ENCODE measurements around the gene ZNF727.

DNA sequence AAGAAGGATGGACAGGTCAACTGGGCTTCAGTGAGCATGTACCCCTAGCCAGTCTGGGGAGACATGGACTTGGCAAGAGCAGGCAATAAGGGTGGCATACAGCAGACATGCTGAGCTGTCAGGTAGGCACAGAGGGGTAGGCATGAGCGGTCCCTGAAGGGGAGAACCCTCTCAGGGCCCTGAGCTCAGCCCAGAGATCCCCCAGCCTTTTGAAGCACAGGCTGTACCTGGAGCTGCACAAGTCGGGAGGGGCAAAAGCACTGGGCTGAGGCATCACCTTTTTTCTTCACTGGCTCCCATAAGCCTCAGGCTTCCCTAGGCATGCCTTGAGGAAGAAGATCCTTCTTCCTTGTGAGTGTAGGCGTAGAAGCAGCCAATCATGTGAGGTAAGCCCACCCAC is 42.3 kb downstream of the ZNF727 start:
- no peak for TF ChIP-seq TAF1 (IDR thresholded peaks at IDR 0.05; ENCODE audit: borderline replicate concordance, low read depth, low read length)
- no peak for TF ChIP-seq EP300 (IDR thresholded peaks at IDR 0.05; ENCODE audit: borderline replicate concordance in 1 of 2, control insufficient read depth in 1 of 2, low read depth in 2 of 2, low read length in 2 of 2)
- TF ChIP-seq POLR2A (IDR thresholded peaks at IDR 0.05; ENCODE audit: low read depth, low read length), result no peak
- no peak for TF ChIP-seq STAT3 (IDR thresholded peaks at IDR 0.05; ENCODE audit: low read depth, low read length)
- TF ChIP-seq CBX5 (IDR thresholded peaks at IDR 0.05; ENCODE audit: low read depth), result no peak
- TF ChIP-seq, protein P1, sequence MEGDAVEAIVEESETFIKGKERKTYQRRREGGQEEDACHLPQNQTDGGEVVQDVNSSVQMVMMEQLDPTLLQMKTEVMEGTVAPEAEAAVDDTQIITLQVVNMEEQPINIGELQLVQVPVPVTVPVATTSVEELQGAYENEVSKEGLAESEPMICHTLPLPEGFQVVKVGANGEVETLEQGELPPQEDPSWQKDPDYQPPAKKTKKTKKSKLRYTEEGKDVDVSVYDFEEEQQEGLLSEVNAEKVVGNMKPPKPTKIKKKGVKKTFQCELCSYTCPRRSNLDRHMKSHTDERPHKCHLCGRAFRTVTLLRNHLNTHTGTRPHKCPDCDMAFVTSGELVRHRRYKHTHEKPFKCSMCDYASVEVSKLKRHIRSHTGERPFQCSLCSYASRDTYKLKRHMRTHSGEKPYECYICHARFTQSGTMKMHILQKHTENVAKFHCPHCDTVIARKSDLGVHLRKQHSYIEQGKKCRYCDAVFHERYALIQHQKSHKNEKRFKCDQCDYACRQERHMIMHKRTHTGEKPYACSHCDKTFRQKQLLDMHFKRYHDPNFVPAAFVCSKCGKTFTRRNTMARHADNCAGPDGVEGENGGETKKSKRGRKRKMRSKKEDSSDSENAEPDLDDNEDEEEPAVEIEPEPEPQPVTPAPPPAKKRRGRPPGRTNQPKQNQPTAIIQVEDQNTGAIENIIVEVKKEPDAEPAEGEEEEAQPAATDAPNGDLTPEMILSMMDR (IDR thresholded peaks at IDR 0.05 in 2 of 3, conservative IDR thresholded peaks at IDR 0.05 in 1 of 3; ENCODE audit: control insufficient read depth in 2 of 3, extremely low read depth in 1 of 3, insufficient read depth in 1 of 3, low read depth in 3 of 3, low read length in 3 of 3), result no peak
- TF ChIP-seq RFX5 (IDR thresholded peaks at IDR 0.05; ENCODE audit: low read depth, low read length), result no peak
- TF ChIP-seq, protein P2, sequence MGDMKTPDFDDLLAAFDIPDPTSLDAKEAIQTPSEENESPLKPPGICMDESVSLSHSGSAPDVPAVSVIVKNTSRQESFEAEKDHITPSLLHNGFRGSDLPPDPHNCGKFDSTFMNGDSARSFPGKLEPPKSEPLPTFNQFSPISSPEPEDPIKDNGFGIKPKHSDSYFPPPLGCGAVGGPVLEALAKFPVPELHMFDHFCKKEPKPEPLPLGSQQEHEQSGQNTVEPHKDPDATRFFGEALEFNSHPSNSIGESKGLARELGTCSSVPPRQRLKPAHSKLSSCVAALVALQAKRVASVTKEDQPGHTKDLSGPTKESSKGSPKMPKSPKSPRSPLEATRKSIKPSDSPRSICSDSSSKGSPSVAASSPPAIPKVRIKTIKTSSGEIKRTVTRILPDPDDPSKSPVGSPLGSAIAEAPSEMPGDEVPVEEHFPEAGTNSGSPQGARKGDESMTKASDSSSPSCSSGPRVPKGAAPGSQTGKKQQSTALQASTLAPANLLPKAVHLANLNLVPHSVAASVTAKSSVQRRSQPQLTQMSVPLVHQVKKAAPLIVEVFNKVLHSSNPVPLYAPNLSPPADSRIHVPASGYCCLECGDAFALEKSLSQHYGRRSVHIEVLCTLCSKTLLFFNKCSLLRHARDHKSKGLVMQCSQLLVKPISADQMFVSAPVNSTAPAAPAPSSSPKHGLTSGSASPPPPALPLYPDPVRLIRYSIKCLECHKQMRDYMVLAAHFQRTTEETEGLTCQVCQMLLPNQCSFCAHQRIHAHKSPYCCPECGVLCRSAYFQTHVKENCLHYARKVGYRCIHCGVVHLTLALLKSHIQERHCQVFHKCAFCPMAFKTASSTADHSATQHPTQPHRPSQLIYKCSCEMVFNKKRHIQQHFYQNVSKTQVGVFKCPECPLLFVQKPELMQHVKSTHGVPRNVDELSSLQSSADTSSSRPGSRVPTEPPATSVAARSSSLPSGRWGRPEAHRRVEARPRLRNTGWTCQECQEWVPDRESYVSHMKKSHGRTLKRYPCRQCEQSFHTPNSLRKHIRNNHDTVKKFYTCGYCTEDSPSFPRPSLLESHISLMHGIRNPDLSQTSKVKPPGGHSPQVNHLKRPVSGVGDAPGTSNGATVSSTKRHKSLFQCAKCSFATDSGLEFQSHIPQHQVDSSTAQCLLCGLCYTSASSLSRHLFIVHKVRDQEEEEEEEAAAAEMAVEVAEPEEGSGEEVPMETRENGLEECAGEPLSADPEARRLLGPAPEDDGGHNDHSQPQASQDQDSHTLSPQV (IDR thresholded peaks at IDR 0.05), result no peak
- no peak for TF ChIP-seq EZH2 (IDR thresholded peaks at IDR 0.05; ENCODE audit: borderline replicate concordance, control insufficient read depth, low read depth, low read length)
